ENCODE data around the gene PXK.

- no peak for TF ChIP-seq SUZ12 (IDR thresholded peaks at IDR 0.05; ENCODE audit: extremely low read depth, insufficient read depth, insufficient read length)
- TF ChIP-seq ZNF274 (IDR thresholded peaks at IDR 0.05; ENCODE audit: low read depth, low read length), result no peak
Measured at GRCh38 chr3:58333206-58334012, 717 bp downstream of the PXK start.
